AG09309 (cell line): Measurements from ENCODE around the gene GAPT.
A peak's percentile ranks its signal among the peaks of the same experiment; 100 is the strongest.

ENCODE experiments used
- DNase-seq: peaks from one replicate; pipeline ENCODE4 v3.0.0-alpha.2; 2010; ENCODE audit warnings: low read depth
- H3K4me3 ChIP-seq: 2 replicates; pipeline ENCODE4 v1.5.1; 2011; ENCODE audit warnings: mild to moderate bottlenecking, low read depth, low read length, moderate library complexity; ENCODE audit not compliant: control insufficient read depth
- CTCF ChIP-seq: IDR thresholded peaks from 2 replicates; pipeline ENCODE4 v1.5.1; 2011; ENCODE audit warnings: mild to moderate bottlenecking, low read depth, low read length, inconsistent platforms; ENCODE audit not compliant: insufficient read depth, control insufficient read depth; ENCODE audit errors: missing control alignments

The GAPT gene

GRCh38 chr5:58498340-58498942, 7.2 kb downstream of the GAPT start:
- H3K4me3 ChIP-seq: no peak overlapping the region
- peak; percentile 78 for TF ChIP-seq CTCF
- no peak for DNase-seq

- no peak for TF ChIP-seq CTCF
- DNase-seq: no peak
- no peak overlapping the region for H3K4me3 ChIP-seq
Observed at GRCh38 chr5:58499231-58499630, 8.0 kb downstream of the GAPT start.

GRCh38 chr5:58499941-58500340, 8.7 kb downstream of the GAPT start:
- no peak for DNase-seq
- no peak for TF ChIP-seq CTCF
- no peak overlapping the region for H3K4me3 ChIP-seq

GRCh38 chr5:58501778-58502417, 10.7 kb downstream of the GAPT start:
- TF ChIP-seq CTCF: no peak
- DNase-seq: no peak
- H3K4me3 ChIP-seq: no peak overlapping the region

GRCh38 chr5:58503390-58504046, 12.3 kb downstream of the GAPT start:
- no peak overlapping the region for H3K4me3 ChIP-seq
- DNase-seq: no peak
- TF ChIP-seq CTCF: no peak

- H3K4me3 ChIP-seq: no peak overlapping the region
- DNase-seq: no peak
- no peak for TF ChIP-seq CTCF
Observed at GRCh38 chr5:58504766-58505165, 13.5 kb downstream of the GAPT start.

GRCh38 chr5:58505502-58505901, 14.3 kb downstream of the GAPT start:
- no peak for TF ChIP-seq CTCF
- no peak overlapping the region for H3K4me3 ChIP-seq

More at GRCh38 chr5:58505502-58505901, 14.3 kb downstream of the GAPT start:
- no peak for DNase-seq
